Astrocyte (in vitro differentiated cells and primary cell): ENCODE measurements around the gene NADK. TPM values are rescaled to one million over a fixed set of nuclear protein-coding genes. Genes with fewer than 3 reads are reported as not detected.
A peak's percentile ranks its signal among the peaks of the same experiment; 100 is the strongest.

Experiments used
- DNase-seq: peaks from one replicate; pipeline ENCODE4 v3.0.0-alpha.2; 2010; ENCODE audit warnings: low read depth
- FAIRE-seq: peaks from 2 replicates; lab custom pipeline; 2011; peaks lifted over from hg19 to GRCh38; lab: Jason Lieb, UNC
- H2AFZ ChIP-seq: 2 replicates; pipeline ENCODE4 v1.6.0; 2012; ENCODE audit warnings: low read depth, low read length, inconsistent platforms
- H3K27ac ChIP-seq: 2 replicates; pipeline ENCODE4 v1.5.1; 2011; ENCODE audit warnings: low read depth, low read length, inconsistent platforms
- H3K27me3 ChIP-seq: 2 replicates; pipeline ENCODE4 v1.6.0; 2011; ENCODE audit warnings: low read length, inconsistent platforms; ENCODE audit not compliant: insufficient read depth
- H3K36me3 ChIP-seq: 2 replicates; pipeline ENCODE4 v1.5.1; 2011; ENCODE audit warnings: low read length, inconsistent platforms; ENCODE audit not compliant: insufficient read depth
- H3K4me1 ChIP-seq: 2 replicates; pipeline ENCODE4 v1.5.1; 2011; ENCODE audit warnings: low read length, inconsistent platforms; ENCODE audit not compliant: insufficient read depth
- H3K4me2 ChIP-seq: 2 replicates; pipeline ENCODE4 v1.6.0; 2012; ENCODE audit warnings: low read length, inconsistent platforms
- H3K4me3 ChIP-seq: 2 replicates; pipeline ENCODE4 v1.5.1; 2011; ENCODE audit warnings: low read depth, mild to moderate bottlenecking, low read length, inconsistent platforms; ENCODE audit not compliant: insufficient read depth
- H3K79me2 ChIP-seq: 2 replicates; pipeline ENCODE4 v1.6.0; 2012; ENCODE audit warnings: mild to moderate bottlenecking, low read length, inconsistent platforms; ENCODE audit not compliant: insufficient read depth
- H3K9ac ChIP-seq: 2 replicates; pipeline ENCODE4 v1.6.0; 2012; ENCODE audit warnings: mild to moderate bottlenecking, low read length, inconsistent platforms
- H3K9me3 ChIP-seq: 2 replicates; pipeline ENCODE4 v1.5.1; 2012; ENCODE audit warnings: low read depth, mild to moderate bottlenecking, low read length, inconsistent platforms; ENCODE audit not compliant: insufficient read depth
- H4K20me1 ChIP-seq: 2 replicates; pipeline ENCODE4 v1.6.0; 2012; ENCODE audit warnings: low read length, inconsistent platforms; ENCODE audit not compliant: insufficient read depth
- H3K27ac Mint-ChIP-seq: one replicate; pipeline ENCODE4 v1.8.0; 2021; ENCODE audit warnings: mild to moderate bottlenecking, mixed read lengths; ENCODE audit not compliant: unreplicated experiment
- H3K27me3 Mint-ChIP-seq: one replicate; pipeline ENCODE4 v1.8.0; 2021; ENCODE audit warnings: low read depth, mixed read lengths; ENCODE audit not compliant: unreplicated experiment
- H3K36me3 Mint-ChIP-seq: one replicate; pipeline ENCODE4 v1.8.0; 2021; ENCODE audit warnings: low read depth, mixed read lengths; ENCODE audit not compliant: unreplicated experiment
- H3K4me1 Mint-ChIP-seq: one replicate; pipeline ENCODE4 v1.8.0; 2021; ENCODE audit warnings: low read depth, mixed read lengths; ENCODE audit not compliant: unreplicated experiment
- H3K4me3 Mint-ChIP-seq: one replicate; pipeline ENCODE4 v1.8.0; 2021; ENCODE audit warnings: mild to moderate bottlenecking, moderate library complexity, mixed read lengths; ENCODE audit not compliant: unreplicated experiment
- H3K9me3 Mint-ChIP-seq: one replicate; pipeline ENCODE4 v1.8.0; 2021; ENCODE audit warnings: mild to moderate bottlenecking, mixed read lengths; ENCODE audit not compliant: unreplicated experiment
- EZH2 ChIP-seq: IDR thresholded peaks from 2 replicates; pipeline ENCODE4 v1.6.1; 2012; ENCODE audit warnings: mild to moderate bottlenecking, low read length, inconsistent platforms; ENCODE audit not compliant: insufficient read depth
- total RNA-seq: library from RNA; stranded (reverse); gene quantifications from 2 replicates; pipeline ENCODE4 v1.2.1, GENCODE V29; 2021
- TF ChIP-seq, protein P1 (sequence below): IDR thresholded peaks from 2 replicates; pipeline ENCODE4 v1.5.1; 2011; ENCODE audit warnings: low read depth, mild to moderate bottlenecking, inconsistent platforms, low read length, moderate library complexity; ENCODE audit not compliant: insufficient read depth

The NADK gene
- total RNA-seq, 1 donor from 2014 or later = 87.6 TPM

DNA sequence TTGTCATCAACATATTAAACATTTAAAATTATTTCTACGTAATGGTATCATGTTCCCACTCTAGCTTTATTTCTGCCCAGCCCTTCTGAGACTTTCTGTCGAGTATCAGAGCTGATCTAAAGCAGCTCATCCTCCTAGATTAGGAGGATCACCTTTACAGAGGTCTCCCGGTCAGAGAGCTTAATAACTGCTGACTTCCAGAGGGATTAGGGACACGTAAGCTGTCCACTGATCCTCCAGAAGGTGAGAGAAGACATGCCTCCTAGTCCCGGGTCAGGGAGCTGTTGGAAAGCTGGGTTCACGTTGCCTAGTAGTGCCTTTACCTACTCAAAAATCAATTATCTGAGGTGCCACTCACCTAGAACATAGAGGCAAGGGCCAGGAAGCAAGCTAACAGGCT lies 31.2 kb upstream of the NADK start:
- no peak for DNase-seq

DNA sequence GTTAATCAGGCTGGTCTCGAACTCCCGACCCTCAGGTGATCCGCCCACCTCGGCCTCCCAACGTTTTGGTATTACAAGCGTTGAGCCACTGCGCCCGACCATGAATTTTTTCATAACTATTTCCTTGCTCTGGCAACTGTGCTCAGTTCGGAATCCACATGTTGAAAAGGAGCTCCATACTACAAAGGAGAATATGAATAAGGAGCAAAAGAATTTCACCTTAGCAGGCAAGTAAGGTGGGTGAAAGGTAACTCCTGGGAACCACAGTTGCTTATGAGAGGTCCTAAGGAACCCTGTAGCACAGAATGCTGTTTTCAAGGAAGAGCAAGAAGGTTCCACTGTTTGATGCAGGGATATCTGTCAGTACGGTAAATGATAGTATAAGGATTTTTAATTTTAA lies 29.9 kb upstream of the NADK start:
- no peak overlapping the region for H3K27ac ChIP-seq
- peaks cover 44% of the 10 kb centered on the region for H3K36me3 ChIP-seq
- Mint-ChIP-seq H3K9me3 (no peaks in the 10 kb centered on the region), H3K4me1 (peaks cover 13% of the 10 kb centered on the region), H3K4me3 (no peak overlapping the region), H3K36me3 (peaks cover 20% of the 10 kb centered on the region), H3K27ac (peak overlapping the region; percentile 62), H3K27me3 (no peaks in the 10 kb centered on the region)
- FAIRE-seq = no peak
- H3K9me3 ChIP-seq = no peaks in the 10 kb centered on the region
- DNase-seq = no peak
- H2AFZ ChIP-seq = no peak overlapping the region
- H3K27me3 ChIP-seq = no peaks in the 10 kb centered on the region
- H3K79me2 ChIP-seq = peaks cover 81% of the 10 kb centered on the region
- peaks cover 8% of the 10 kb centered on the region for H3K4me1 ChIP-seq
- H3K4me2 ChIP-seq = no peak overlapping the region
- peaks cover 77% of the 10 kb centered on the region for H4K20me1 ChIP-seq
- H3K4me3 ChIP-seq = no peak overlapping the region
- no peak for TF ChIP-seq EZH2
- TF ChIP-seq, protein P1, sequence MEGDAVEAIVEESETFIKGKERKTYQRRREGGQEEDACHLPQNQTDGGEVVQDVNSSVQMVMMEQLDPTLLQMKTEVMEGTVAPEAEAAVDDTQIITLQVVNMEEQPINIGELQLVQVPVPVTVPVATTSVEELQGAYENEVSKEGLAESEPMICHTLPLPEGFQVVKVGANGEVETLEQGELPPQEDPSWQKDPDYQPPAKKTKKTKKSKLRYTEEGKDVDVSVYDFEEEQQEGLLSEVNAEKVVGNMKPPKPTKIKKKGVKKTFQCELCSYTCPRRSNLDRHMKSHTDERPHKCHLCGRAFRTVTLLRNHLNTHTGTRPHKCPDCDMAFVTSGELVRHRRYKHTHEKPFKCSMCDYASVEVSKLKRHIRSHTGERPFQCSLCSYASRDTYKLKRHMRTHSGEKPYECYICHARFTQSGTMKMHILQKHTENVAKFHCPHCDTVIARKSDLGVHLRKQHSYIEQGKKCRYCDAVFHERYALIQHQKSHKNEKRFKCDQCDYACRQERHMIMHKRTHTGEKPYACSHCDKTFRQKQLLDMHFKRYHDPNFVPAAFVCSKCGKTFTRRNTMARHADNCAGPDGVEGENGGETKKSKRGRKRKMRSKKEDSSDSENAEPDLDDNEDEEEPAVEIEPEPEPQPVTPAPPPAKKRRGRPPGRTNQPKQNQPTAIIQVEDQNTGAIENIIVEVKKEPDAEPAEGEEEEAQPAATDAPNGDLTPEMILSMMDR = no peak
- no peak overlapping the region for H3K9ac ChIP-seq

More for the DNA sequence above, 31.2 kb upstream of the NADK start:
- Mint-ChIP-seq H3K27me3 (no peaks in the 10 kb centered on the region), H3K27ac (no peak overlapping the region), H3K4me1 (peaks cover 13% of the 10 kb centered on the region), H3K4me3 (no peak overlapping the region), H3K9me3 (no peaks in the 10 kb centered on the region), H3K36me3 (peaks cover 14% of the 10 kb centered on the region)
- no peak overlapping the region for H3K27ac ChIP-seq
- no peak overlapping the region for H2AFZ ChIP-seq
- TF ChIP-seq, protein P1 = no peak
- TF ChIP-seq EZH2 = no peak
- peaks cover 85% of the 10 kb centered on the region for H3K79me2 ChIP-seq
- H3K27me3 ChIP-seq = no peaks in the 10 kb centered on the region
- H3K4me3 ChIP-seq = no peak overlapping the region
- FAIRE-seq = no peak
- peaks cover 42% of the 10 kb centered on the region for H3K36me3 ChIP-seq
- no peak overlapping the region for H3K9ac ChIP-seq
- H3K4me1 ChIP-seq = peaks cover 8% of the 10 kb centered on the region
- no peaks in the 10 kb centered on the region for H3K9me3 ChIP-seq
- peaks cover 80% of the 10 kb centered on the region for H4K20me1 ChIP-seq
- no peak overlapping the region for H3K4me2 ChIP-seq

DNA sequence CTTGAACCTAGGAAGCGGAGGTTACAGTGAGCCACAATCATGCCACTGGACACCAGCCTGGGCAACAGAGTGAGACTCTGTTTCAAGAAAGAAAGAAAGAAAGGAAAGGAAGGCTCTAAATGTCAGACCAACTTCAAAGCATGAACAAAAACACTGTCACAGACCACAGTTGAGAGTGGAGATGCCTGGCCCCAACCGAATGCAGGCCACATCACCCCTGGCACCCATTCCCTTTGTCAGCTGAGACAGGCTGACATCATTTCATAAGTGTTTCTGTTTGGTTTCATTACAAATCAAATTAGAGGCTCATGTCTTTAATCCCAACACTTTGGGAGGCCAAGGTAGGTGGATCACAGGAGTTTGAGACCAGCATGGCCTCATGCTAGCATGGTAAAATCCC lies 28.6 kb upstream of the NADK start:
- peaks cover 78% of the 10 kb centered on the region for H4K20me1 ChIP-seq
- peaks cover 82% of the 10 kb centered on the region for H3K79me2 ChIP-seq
- DNase-seq = peak; percentile 31

More for the DNA sequence above, 28.6 kb upstream of the NADK start:
- FAIRE-seq = no peak
- peaks cover 21% of the 10 kb centered on the region for H3K36me3 Mint-ChIP-seq
- peak overlapping the region; percentile 47 for H3K27ac ChIP-seq
- H3K4me3 ChIP-seq = no peak overlapping the region
- no peak for TF ChIP-seq EZH2
- TF ChIP-seq, protein P1 = no peak
- no peak overlapping the region for H3K9ac ChIP-seq
- H3K27me3 ChIP-seq = no peaks in the 10 kb centered on the region
- no peaks in the 10 kb centered on the region for H3K9me3 ChIP-seq
- H3K4me1 ChIP-seq = peaks cover 8% of the 10 kb centered on the region
- peak overlapping the region; percentile 47 for H3K27ac Mint-ChIP-seq
- no peaks in the 10 kb centered on the region for H3K9me3 Mint-ChIP-seq
- no peak overlapping the region for H2AFZ ChIP-seq
- peak overlapping the region; percentile 0 for H3K4me2 ChIP-seq
- peaks cover 13% of the 10 kb centered on the region for H3K4me1 Mint-ChIP-seq
- no peak overlapping the region for H3K4me3 Mint-ChIP-seq
- H3K27me3 Mint-ChIP-seq = no peaks in the 10 kb centered on the region
- H3K36me3 ChIP-seq = peaks cover 52% of the 10 kb centered on the region
